Cardiac muscle cell (in vitro differentiated cells and primary cell): ENCODE data around the gene FUNDC2. TPM values are rescaled to one million over a fixed set of nuclear protein-coding genes. Genes with fewer than 3 reads are reported as not detected.

Experiments
- DNase-seq, 2 donors: peaks; one replicate each; pipeline versions ENCODE4 v3.0.0 to v3.0.0-alpha.2; 2010 to 2017; ENCODE audit warnings: low read depth in 1 of 2, low spot score in 1 of 2
- H3K27ac ChIP-seq: fragments of 200-600 bp; sonication (generic); 2 replicates; pipeline ENCODE4 v1.5.1; 2016
- H3K27me3 ChIP-seq: fragments of 200-600 bp; sonication (generic); 2 replicates; pipeline ENCODE4 v1.6.0; 2016; ENCODE audit warnings: control low read depth
- H3K36me3 ChIP-seq: fragments of 200-600 bp; sonication (generic); 2 replicates; pipeline ENCODE4 v1.5.1; 2016; ENCODE audit warnings: control low read depth
- H3K4me1 ChIP-seq: fragments of 200-600 bp; sonication (generic); 2 replicates; pipeline ENCODE4 v1.8.1; 2017; ENCODE audit warnings: low read depth, mild to moderate bottlenecking, mixed run types
- H3K4me3 ChIP-seq: fragments of 200-600 bp; sonication (generic); 2 replicates; pipeline ENCODE4 v1.5.1; 2016; ENCODE audit warnings: mild to moderate bottlenecking
- H3K9me3 ChIP-seq: fragments of 200-600 bp; sonication (generic); 2 replicates; pipeline ENCODE4 v1.5.1; 2017; ENCODE audit warnings: low read depth, mild to moderate bottlenecking, control low read depth
- CTCF ChIP-seq: IDR thresholded peaks from 2 replicates; pipeline ENCODE4 v1.5.1; 2012; ENCODE audit warnings: low read depth, mild to moderate bottlenecking, low read length
- polyA plus RNA-seq: library from polyadenylated mRNA; unstranded; fragments of >200 nt; fragmentation: Nextera tagmentation; extraction: Ambion mirVana; gene quantifications from 2 replicates; pipeline ENCODE4 v1.2.1, GENCODE V29; 2016
- total RNA-seq: library from RNA; depleted of rRNA; stranded (reverse); fragments of >200 nt; gene quantifications from 2 replicates; pipeline ENCODE4 v1.2.3, GENCODE V29; 2016

Gene FUNDC2
- total and polyA plus RNA-seq, 2 experiments from 2014 or later: 51.0 to 126 TPM

- H3K36me3 ChIP-seq: no peaks in the 10 kb centered on the region
- TF ChIP-seq CTCF: no peak
- H3K9me3 ChIP-seq: no peaks in the 10 kb centered on the region
- no peaks in the 10 kb centered on the region for H3K27me3 ChIP-seq
- no peak overlapping the region for H3K27ac ChIP-seq
- H3K4me1 ChIP-seq: no peaks in the 10 kb centered on the region
- DNase-seq: no peak
- no peak overlapping the region for H3K4me3 ChIP-seq
These were observed 20.3 kb downstream of the FUNDC2 start for GRCh38 chrX:155046811-155047528.

GRCh38 chrX:155048977-155049619 lies 22.5 kb downstream of the FUNDC2 start:
- H3K9me3 ChIP-seq: no peaks in the 10 kb centered on the region
- H3K27ac ChIP-seq: no peak overlapping the region
- H3K4me3 ChIP-seq: no peak overlapping the region
- no peaks in the 10 kb centered on the region for H3K36me3 ChIP-seq
- DNase-seq: peak; percentile 67 to 74
- peak; percentile 66 for TF ChIP-seq CTCF
- no peaks in the 10 kb centered on the region for H3K4me1 ChIP-seq
- H3K27me3 ChIP-seq: no peaks in the 10 kb centered on the region

- no peaks in the 10 kb centered on the region for H3K36me3 ChIP-seq
- H3K4me1 ChIP-seq: no peaks in the 10 kb centered on the region
- no peak overlapping the region for H3K4me3 ChIP-seq
- TF ChIP-seq CTCF: no peak
- no peaks in the 10 kb centered on the region for H3K9me3 ChIP-seq
- H3K27me3 ChIP-seq: no peaks in the 10 kb centered on the region
- no peak for DNase-seq
- no peak overlapping the region for H3K27ac ChIP-seq
These were observed 26.3 kb downstream of the FUNDC2 start for GRCh38 chrX:155052738-155053498.

- no peaks in the 10 kb centered on the region for H3K36me3 ChIP-seq
- H3K27ac ChIP-seq: no peak overlapping the region
- no peak overlapping the region for H3K4me3 ChIP-seq
- no peak for DNase-seq
- no peaks in the 10 kb centered on the region for H3K9me3 ChIP-seq
- H3K27me3 ChIP-seq: no peaks in the 10 kb centered on the region
- no peaks in the 10 kb centered on the region for H3K4me1 ChIP-seq
- no peak for TF ChIP-seq CTCF
These were observed 27.0 kb downstream of the FUNDC2 start for GRCh38 chrX:155053656-155054055.

- no peaks in the 10 kb centered on the region for H3K27me3 ChIP-seq
- no peak overlapping the region for H3K4me3 ChIP-seq
- no peak for TF ChIP-seq CTCF
- no peaks in the 10 kb centered on the region for H3K9me3 ChIP-seq
- no peak for DNase-seq
- no peak overlapping the region for H3K27ac ChIP-seq
- no peaks in the 10 kb centered on the region for H3K36me3 ChIP-seq
- no peaks in the 10 kb centered on the region for H3K4me1 ChIP-seq
These were observed 27.6 kb downstream of the FUNDC2 start for GRCh38 chrX:155054255-155054654.
